Kidney capillary endothelial cell (primary cell): ENCODE measurements around the gene B4GALNT3.

ENCODE experiments used
- DNase-seq: peaks from one replicate; pipeline ENCODE4 v3.0.0-alpha.2; 2018; ENCODE audit warnings: low spot score

Gene B4GALNT3

GRCh38 chr12:593396-594270 is 133.9 kb downstream of the B4GALNT3 start:
- no peak for DNase-seq

- DNase-seq, result no peak
These were observed 138.3 kb downstream of the B4GALNT3 start for GRCh38 chr12:597926-598568.

GRCh38 chr12:599756-600155 is 140.0 kb downstream of the B4GALNT3 start:
- no peak for DNase-seq

GRCh38 chr12:601976-602699 is 142.4 kb downstream of the B4GALNT3 start:
- DNase-seq, result no peak

GRCh38 chr12:602700-603068 is 142.9 kb downstream of the B4GALNT3 start:
- no peak for DNase-seq

DNA sequence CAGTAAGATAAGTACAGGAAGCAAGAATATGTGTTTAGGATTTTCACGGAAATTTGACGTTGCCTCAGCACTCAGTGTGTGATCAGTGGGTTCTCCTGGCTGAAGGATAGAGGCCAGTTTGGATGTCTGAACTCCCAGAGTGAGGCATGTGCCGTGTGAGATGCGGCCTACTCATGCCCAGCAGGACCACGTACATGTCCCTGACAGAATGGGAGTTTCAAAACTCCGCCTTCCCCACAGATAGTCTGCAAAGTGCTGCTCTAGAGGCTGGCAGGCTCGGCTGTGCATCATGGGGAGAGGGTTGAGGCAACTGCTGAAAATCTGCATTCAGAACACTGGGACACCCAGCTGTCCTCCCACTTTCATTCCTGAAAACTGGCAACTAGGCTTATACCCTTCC is 145.2 kb downstream of the B4GALNT3 start:
- no peak for DNase-seq

GRCh38 chr12:607541-608001 is 147.8 kb downstream of the B4GALNT3 start:
- peak; percentile 57 for DNase-seq

- DNase-seq, result no peak
These were observed 148.7 kb downstream of the B4GALNT3 start for GRCh38 chr12:608413-608812.

DNA sequence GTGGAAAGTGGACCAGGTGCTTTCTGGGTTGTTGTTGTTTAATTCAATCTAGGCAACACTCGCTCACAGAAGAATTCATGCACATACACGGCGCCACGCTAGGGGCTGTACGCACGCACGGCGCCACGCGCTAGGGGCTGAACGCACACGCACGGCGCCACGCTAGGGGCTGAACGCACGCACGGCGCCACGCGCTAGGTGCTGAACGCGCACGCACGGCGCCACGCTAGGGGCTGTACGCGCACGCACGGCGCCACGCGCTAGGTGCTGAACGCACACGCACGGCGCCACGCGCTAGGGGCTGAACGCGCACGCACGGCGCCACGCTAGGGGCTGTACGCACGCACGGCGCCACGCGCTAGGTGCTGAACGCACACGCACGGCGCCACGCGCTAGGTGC is 149.2 kb downstream of the B4GALNT3 start:
- no peak for DNase-seq

- DNase-seq, result no peak
These were observed 152.0 kb downstream of the B4GALNT3 start for GRCh38 chr12:611721-612120.

- DNase-seq, result no peak
These were observed 152.6 kb downstream of the B4GALNT3 start for GRCh38 chr12:612293-612692.

DNA sequence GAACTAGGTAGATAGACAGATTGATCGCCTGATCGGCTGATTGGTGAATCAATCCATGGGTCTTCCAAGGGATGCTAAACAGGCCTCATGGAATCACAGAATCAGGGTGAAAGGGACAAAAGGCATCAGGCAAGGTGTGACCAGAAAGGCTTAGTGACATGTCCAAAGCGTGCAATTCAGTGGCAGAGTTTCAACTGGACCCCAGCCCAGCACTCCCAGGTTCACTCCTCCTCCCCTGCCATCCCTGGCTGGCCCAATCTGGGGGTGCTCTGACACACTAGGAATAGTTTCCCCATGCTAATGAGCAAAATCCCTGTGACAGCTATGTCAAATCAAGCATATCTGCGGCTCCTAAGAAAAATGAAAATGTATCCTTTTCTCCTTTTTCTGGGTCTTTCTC is 153.1 kb downstream of the B4GALNT3 start:
- DNase-seq, result no peak
